Measurements from ENCODE around the gene SYF2.

The SYF2 gene

DNA sequence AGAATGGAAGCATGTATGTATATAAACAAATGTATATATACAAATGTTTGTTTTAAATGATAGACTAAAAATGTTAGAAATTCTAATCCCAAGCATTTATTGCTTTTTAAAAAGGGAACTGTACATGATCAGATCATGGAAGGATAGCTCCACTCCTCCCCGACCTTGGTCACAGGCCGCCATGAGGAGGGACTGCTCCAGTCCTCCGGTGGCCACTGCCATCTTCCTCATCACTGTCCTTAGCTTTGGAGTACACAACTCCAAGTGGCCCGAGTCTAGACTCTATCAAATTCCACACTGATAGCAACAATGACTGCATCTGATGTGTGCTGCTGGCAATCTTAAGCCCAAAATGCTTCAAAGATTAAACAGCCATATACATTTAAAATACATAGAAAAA is 9.7 kb downstream of the SYF2 start:
- H3K4me1 Mint-ChIP-seq, result peaks cover 5% of the 10 kb centered on the region

DNA sequence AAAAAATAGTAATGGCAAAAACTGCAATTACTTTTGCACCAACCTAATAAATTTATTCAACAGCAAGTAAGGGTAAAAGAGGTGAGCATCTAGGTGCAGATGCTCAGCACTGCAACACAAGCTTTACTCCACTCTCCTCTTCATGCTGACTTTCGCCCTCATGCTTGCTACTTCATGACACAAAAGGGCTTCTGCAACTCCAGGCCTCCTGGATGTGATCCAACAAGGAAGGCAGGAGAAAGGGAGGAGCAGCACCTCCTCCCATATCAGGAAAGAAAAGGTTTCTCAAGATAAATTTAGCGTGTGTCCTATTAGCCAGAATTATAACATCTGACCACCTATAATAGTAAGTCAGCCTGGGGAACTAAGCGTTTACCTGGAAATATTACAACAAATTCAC is 11.6 kb downstream of the SYF2 start:
- Mint-ChIP-seq H3K4me1 (no peaks in the 10 kb centered on the region), H3K4me3 (no peak overlapping the region), H3K36me3 (ENCODE audit: low read depth) (peaks cover 48% of the 10 kb centered on the region), H3K27ac (no peak overlapping the region), H3K9me3 (no peaks in the 10 kb centered on the region), H3K27me3 (ENCODE audit: low read depth) (peaks cover 5% of the 10 kb centered on the region)
- TF ChIP-seq, protein P1, sequence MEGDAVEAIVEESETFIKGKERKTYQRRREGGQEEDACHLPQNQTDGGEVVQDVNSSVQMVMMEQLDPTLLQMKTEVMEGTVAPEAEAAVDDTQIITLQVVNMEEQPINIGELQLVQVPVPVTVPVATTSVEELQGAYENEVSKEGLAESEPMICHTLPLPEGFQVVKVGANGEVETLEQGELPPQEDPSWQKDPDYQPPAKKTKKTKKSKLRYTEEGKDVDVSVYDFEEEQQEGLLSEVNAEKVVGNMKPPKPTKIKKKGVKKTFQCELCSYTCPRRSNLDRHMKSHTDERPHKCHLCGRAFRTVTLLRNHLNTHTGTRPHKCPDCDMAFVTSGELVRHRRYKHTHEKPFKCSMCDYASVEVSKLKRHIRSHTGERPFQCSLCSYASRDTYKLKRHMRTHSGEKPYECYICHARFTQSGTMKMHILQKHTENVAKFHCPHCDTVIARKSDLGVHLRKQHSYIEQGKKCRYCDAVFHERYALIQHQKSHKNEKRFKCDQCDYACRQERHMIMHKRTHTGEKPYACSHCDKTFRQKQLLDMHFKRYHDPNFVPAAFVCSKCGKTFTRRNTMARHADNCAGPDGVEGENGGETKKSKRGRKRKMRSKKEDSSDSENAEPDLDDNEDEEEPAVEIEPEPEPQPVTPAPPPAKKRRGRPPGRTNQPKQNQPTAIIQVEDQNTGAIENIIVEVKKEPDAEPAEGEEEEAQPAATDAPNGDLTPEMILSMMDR (IDR thresholded peaks at IDR 0.05; ENCODE audit: unreplicated experiment in 3 of 3), result no peak

More for the DNA sequence above, 9.7 kb downstream of the SYF2 start:
- Mint-ChIP-seq H3K36me3 (ENCODE audit: low read depth) (peaks cover 55% of the 10 kb centered on the region), H3K4me3 (no peak overlapping the region), H3K27me3 (ENCODE audit: low read depth) (peaks cover 5% of the 10 kb centered on the region), H3K9me3 (no peaks in the 10 kb centered on the region), H3K27ac (no peak overlapping the region)
- TF ChIP-seq, protein P1 (IDR thresholded peaks at IDR 0.05; ENCODE audit: unreplicated experiment in 3 of 3), result no peak

DNA sequence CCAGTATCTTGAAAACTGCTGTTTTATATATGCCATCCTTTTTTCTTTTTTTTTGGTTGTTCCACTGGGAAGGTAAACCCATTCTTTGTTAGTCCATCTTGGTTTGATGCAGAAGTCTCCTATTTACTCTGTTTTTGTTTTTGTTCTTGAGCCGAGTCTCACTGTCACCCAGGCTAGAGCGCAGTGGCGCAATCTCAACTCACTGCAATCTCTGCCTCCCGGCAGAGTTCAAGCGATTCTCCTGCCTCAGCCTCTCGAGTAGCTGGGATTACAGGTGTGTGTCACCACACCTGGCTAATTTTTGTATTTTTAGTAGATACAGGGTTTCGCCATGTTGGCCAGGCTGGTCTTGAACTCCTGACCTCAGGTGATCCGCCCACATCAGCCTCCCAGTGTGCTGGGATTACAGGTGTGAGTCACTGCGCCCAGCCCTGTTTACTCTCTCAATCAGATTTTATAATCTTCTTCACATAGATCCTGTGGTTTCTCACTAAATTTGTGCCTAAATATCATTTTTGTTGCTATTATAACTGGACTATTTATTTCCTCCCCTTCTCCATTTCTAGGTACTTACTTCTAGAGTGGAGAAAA is 12.5 kb downstream of the SYF2 start:
- no peak overlapping the region for H3K4me3 Mint-ChIP-seq
- TF ChIP-seq, protein P1 (IDR thresholded peaks at IDR 0.05; ENCODE audit: unreplicated experiment in 3 of 3), result no peak
- H3K9me3 Mint-ChIP-seq, result no peaks in the 10 kb centered on the region
- H3K27ac Mint-ChIP-seq, result no peak overlapping the region
- peaks cover 5% of the 10 kb centered on the region for H3K27me3 Mint-ChIP-seq (ENCODE audit: low read depth)
- peaks cover 45% of the 10 kb centered on the region for H3K36me3 Mint-ChIP-seq (ENCODE audit: low read depth)
- H3K4me1 Mint-ChIP-seq, result no peaks in the 10 kb centered on the region

DNA sequence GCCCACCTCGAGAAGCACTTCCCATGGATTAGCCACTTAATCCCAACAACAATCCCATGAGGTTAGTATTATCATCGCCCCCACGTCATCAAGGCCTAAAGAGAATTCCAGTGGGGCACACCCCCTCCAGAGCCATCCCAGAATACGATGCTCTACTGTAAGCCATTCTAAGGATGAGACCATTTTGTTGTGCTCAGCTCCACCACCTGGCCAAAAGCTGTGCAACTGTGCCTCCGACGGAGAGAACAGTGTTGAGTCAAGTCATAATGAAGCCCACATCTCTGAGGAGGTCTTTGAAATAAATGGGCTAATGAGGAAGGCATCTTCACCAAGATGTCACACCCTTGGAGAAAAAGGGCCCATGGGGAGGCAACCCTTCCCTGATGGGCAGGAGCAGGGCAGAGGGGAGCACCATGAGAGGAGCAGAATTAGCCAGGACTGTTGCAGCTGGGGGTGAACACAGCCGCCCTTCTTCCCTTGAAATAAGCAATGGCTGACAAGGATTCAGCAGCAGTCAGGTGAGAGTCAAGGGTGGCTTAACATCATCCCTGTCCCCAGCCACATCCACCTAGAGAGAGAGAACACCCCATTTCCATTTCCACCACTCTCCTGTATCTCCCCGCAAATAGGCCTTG is 14.6 kb downstream of the SYF2 start:
- Mint-ChIP-seq H3K4me3 (no peak overlapping the region), H3K4me1 (no peaks in the 10 kb centered on the region), H3K36me3 (ENCODE audit: low read depth) (peaks cover 32% of the 10 kb centered on the region), H3K27me3 (ENCODE audit: low read depth) (peaks cover 15% of the 10 kb centered on the region), H3K27ac (no peak overlapping the region), H3K9me3 (no peaks in the 10 kb centered on the region)
- TF ChIP-seq, protein P1 (IDR thresholded peaks at IDR 0.05; ENCODE audit: unreplicated experiment in 3 of 3), result no peak

DNA sequence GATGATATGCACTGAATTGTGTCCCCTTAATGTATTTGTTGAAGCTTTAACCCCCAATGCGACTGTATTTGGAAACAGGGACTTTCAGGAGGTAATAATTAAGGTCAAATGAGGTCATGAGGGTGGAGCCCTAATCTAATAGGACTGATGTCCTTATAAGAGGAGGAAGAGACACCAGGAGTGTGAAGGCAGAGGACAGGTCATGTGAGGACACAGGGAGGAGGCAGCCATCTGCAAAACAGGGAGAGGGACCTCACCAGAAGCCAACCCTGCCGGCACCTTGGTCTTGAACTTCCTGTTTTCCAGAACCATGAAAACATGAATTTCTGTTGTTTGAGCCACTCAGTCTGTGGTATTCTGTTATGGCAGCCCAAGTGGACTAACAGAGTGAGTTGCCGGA is 15.3 kb downstream of the SYF2 start:
- Mint-ChIP-seq H3K4me3 (no peak overlapping the region), H3K9me3 (no peaks in the 10 kb centered on the region)
- TF ChIP-seq, protein P1 (IDR thresholded peaks at IDR 0.05; ENCODE audit: unreplicated experiment in 3 of 3), result no peak

DNA sequence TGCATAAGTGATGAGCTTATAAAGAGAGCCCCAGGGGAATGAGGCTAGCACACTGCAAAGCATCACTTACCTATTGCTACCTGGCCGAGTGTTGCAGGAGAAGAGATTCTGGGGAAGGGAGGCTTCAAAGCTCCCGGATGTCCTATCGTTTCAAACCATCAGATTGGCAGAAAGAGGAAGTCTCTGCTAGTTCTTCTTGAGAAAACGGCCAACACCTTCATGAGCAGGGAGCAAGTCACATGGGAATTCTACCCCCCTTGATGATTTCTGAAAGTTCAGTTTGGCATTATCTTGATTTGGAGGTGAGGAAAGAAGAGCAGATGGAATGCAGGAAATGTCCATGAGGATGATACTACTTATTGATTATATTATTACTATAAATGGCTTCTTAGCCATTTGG is 16.2 kb downstream of the SYF2 start:
- TF ChIP-seq, protein P1 (IDR thresholded peaks at IDR 0.05; ENCODE audit: unreplicated experiment in 3 of 3), result no peak
- Mint-ChIP-seq H3K4me3 (no peak overlapping the region), H3K4me1 (no peaks in the 10 kb centered on the region)

More for the DNA sequence above, 15.3 kb downstream of the SYF2 start:
- no peak overlapping the region for H3K27ac Mint-ChIP-seq
- H3K27me3 Mint-ChIP-seq (ENCODE audit: low read depth), result peaks cover 21% of the 10 kb centered on the region
- peaks cover 26% of the 10 kb centered on the region for H3K36me3 Mint-ChIP-seq (ENCODE audit: low read depth)
- H3K4me1 Mint-ChIP-seq, result no peaks in the 10 kb centered on the region

More for the DNA sequence above, 16.2 kb downstream of the SYF2 start:
- no peaks in the 10 kb centered on the region for H3K9me3 Mint-ChIP-seq
- H3K27ac Mint-ChIP-seq, result no peak overlapping the region
- peaks cover 19% of the 10 kb centered on the region for H3K36me3 Mint-ChIP-seq (ENCODE audit: low read depth)
- H3K27me3 Mint-ChIP-seq (ENCODE audit: low read depth), result peaks cover 29% of the 10 kb centered on the region
